HEK293 (cell line): ENCODE data around the gene TMEM192.
"Not testable (repeated sequence)": the region's sequence is repeated elsewhere in the genome, so short reads cannot be mapped to it uniquely, and the experiment has no call there.

Experiments used
- CTCF ChIA-PET: fragments of 350-600 bp; formaldehyde crosslinking; extraction: SDS; loops from one replicate; lab custom pipeline; 2021; ENCODE audit warnings: antibody characterized with exemption; lab: Yijun Ruan, JAX
- POLR2A ChIA-PET: fragments of 300-600 bp; formaldehyde crosslinking; extraction: SDS; loops from one replicate; lab custom pipeline; 2020; ENCODE audit warnings: antibody characterized with exemption, inconsistent platforms; lab: Yijun Ruan, JAX
- H3K27ac ChIP-seq: fragments of 200-500 bp; sonication (Bioruptor generic); 2 replicates; pipeline ENCODE4 v1.5.1; 2014; ENCODE audit warnings: low read depth, low read length, control low read depth, inconsistent platforms; ENCODE audit errors: extremely low read depth
- H3K36me3 ChIP-seq, 2 experiments: fragments of 200-500 bp in 1 of 2; sonication (Bioruptor generic) in 1 of 2; 1 replicate in 1 of 2; 2 replicates in 1 of 2; pipeline ENCODE4 v1.5.1; 2014 to 2017; ENCODE audit warnings: inconsistent platforms in 2 of 2, low read length in 2 of 2; ENCODE audit not compliant: control insufficient read depth in 2 of 2, insufficient read depth in 1 of 2
- H3K4me1 ChIP-seq: fragments of 200-500 bp; sonication (Bioruptor generic); 2 replicates; pipeline ENCODE4 v1.5.1; 2014; ENCODE audit warnings: mild to moderate bottlenecking, low read length, inconsistent platforms; ENCODE audit not compliant: control insufficient read depth, insufficient read depth
- H3K4me3 ChIP-seq: 2 replicates; pipeline ENCODE4 v1.5.1; 2011; ENCODE audit warnings: low read depth, mild to moderate bottlenecking, control low read depth, low read length, moderate library complexity
- H3K9me3 ChIP-seq: fragments of 200-500 bp; sonication (Bioruptor generic); 2 replicates; pipeline ENCODE4 v1.5.1; 2014; ENCODE audit warnings: low read depth, low read length, inconsistent platforms; ENCODE audit not compliant: control insufficient read depth, insufficient read depth
- KLF17 ChIP-seq: fragments of 450-650 bp; formaldehyde crosslinking; IDR thresholded peaks from 2 replicates; pipeline ENCODE4 v1.5.1; 2016; ENCODE audit warnings: missing biosample characterization, missing genetic modification characterization
- MEIS1 ChIP-seq: sonication (generic); formaldehyde crosslinking; IDR thresholded peaks from 2 replicates; pipeline ENCODE4 v1.8.1; 2022; ENCODE audit warnings: missing genetic modification reagents, mild to moderate bottlenecking, borderline replicate concordance
- PRDM1 ChIP-seq: fragments of 450-650 bp; formaldehyde crosslinking; IDR thresholded peaks from 2 replicates; pipeline ENCODE4; 2016; ENCODE audit warnings: missing biosample characterization, missing genetic modification characterization
- REPIN1 ChIP-seq: fragments of 450-650 bp; formaldehyde crosslinking; IDR thresholded peaks from 2 replicates; pipeline ENCODE4 v1.5.1; 2017; ENCODE audit warnings: missing biosample characterization, missing genetic modification characterization, low read depth
- ZBTB17 ChIP-seq: fragments of 450-650 bp; formaldehyde crosslinking; IDR thresholded peaks from 2 replicates; pipeline ENCODE4 v1.5.1; 2016; ENCODE audit warnings: missing biosample characterization, missing genetic modification characterization
- ZBTB44 ChIP-seq: fragments of 450-650 bp; IDR thresholded peaks from 2 replicates; pipeline ENCODE4 v1.5.1; 2018; ENCODE audit warnings: missing biosample characterization, mild to moderate bottlenecking, missing genetic modification characterization
- ZFP41 ChIP-seq: fragments of 450-650 bp; formaldehyde crosslinking; IDR thresholded peaks from 2 replicates; pipeline ENCODE4 v1.5.1; 2016; ENCODE audit warnings: missing biosample characterization, missing genetic modification characterization, borderline replicate concordance
- ZNF10 ChIP-seq: fragments of 450-650 bp; formaldehyde crosslinking; IDR thresholded peaks from 2 replicates; pipeline ENCODE4 v1.5.1; 2017; ENCODE audit warnings: missing biosample characterization, missing genetic modification characterization
- ZNF354C ChIP-seq: fragments of 450-650 bp; formaldehyde crosslinking; IDR thresholded peaks from 2 replicates; pipeline ENCODE4 v1.5.1; 2016; ENCODE audit warnings: missing biosample characterization, missing genetic modification characterization, low read depth, borderline replicate concordance
- ZNF433 ChIP-seq: fragments of 450-650 bp; formaldehyde crosslinking; IDR thresholded peaks from 2 replicates; pipeline ENCODE4 v1.5.1; 2016; ENCODE audit warnings: missing biosample characterization, missing genetic modification characterization, low read depth
- ZNF449 ChIP-seq: fragments of 450-650 bp; formaldehyde crosslinking; IDR thresholded peaks from 2 replicates; pipeline ENCODE4 v1.5.1; 2017; ENCODE audit warnings: missing biosample characterization, mild to moderate bottlenecking, missing genetic modification characterization, moderate library complexity
- ZNF501 ChIP-seq: fragments of 450-650 bp; formaldehyde crosslinking; IDR thresholded peaks from 2 replicates; pipeline ENCODE4 v1.5.1; 2016; ENCODE audit warnings: missing biosample characterization, missing genetic modification characterization
- ZNF513 ChIP-seq: fragments of 450-650 bp; IDR thresholded peaks from 2 replicates; pipeline ENCODE4 v1.5.1; 2018; ENCODE audit warnings: missing biosample characterization, missing genetic modification characterization
- ZNF660 ChIP-seq: fragments of 450-650 bp; IDR thresholded peaks from 2 replicates; pipeline ENCODE4 v1.5.1; 2018; ENCODE audit warnings: missing biosample characterization, mild to moderate bottlenecking, missing genetic modification characterization
- ZNF747 ChIP-seq: fragments of 450-650 bp; formaldehyde crosslinking; IDR thresholded peaks from 2 replicates; pipeline ENCODE4 v1.5.1; 2016; ENCODE audit warnings: missing biosample characterization, missing genetic modification characterization
- ZXDB ChIP-seq: fragments of 450-650 bp; formaldehyde crosslinking; IDR thresholded peaks from 2 replicates; pipeline ENCODE4 v1.5.1; 2016; ENCODE audit warnings: missing biosample characterization, missing genetic modification characterization

TMEM192 gene

GRCh38 chr4:165085946-165086345, 26.7 kb downstream of the TMEM192 start:
- no peaks in the 10 kb centered on the region for H3K4me1 ChIP-seq
- no peaks in the 10 kb centered on the region for H3K9me3 ChIP-seq
- ChIA-PET CTCF (no interaction called here), POLR2A (no interaction called here)
- no peak overlapping the region for H3K27ac ChIP-seq
- H3K36me3 ChIP-seq = peaks cover 0 to 32% of the 10 kb centered on the region in 2 experiments; a peak in 2 of 3 replicates
- H3K4me3 ChIP-seq = no peak overlapping the region
- TF ChIP-seq KLF17 (tag by site-specific recombination) = no peak
- TF ChIP-seq ZNF747 (tag by site-specific recombination) = no peak
- no peak for TF ChIP-seq ZNF501 (tag by site-specific recombination)
- no peak for TF ChIP-seq ZNF433
- no peak for TF ChIP-seq ZFP41 (tag by site-specific recombination)
- TF ChIP-seq ZNF354C = no peak

- H3K36me3 ChIP-seq = peaks cover 0 to 32% of the 10 kb centered on the region in 2 experiments; a peak in 2 of 3 replicates
- H3K9me3 ChIP-seq, H3K4me1 ChIP-seq, H3K4me3 ChIP-seq, POLR2A ChIA-PET, CTCF ChIA-PET, H3K27ac ChIP-seq: not testable (repeated sequence)
These were observed 27.9 kb downstream of the TMEM192 start for GRCh38 chr4:165084787-165085186.

GRCh38 chr4:165079476-165079875, 33.2 kb downstream of the TMEM192 start:
- peaks cover 8% of the 10 kb centered on the region; the same call in 1 of the 2 replicates for H3K4me1 ChIP-seq
- H3K9me3 ChIP-seq = no peaks in the 10 kb centered on the region
- ChIA-PET CTCF (no interaction called here), POLR2A (no interaction called here)
- H3K4me3 ChIP-seq = no peak overlapping the region
- H3K36me3 ChIP-seq = peaks cover 0 to 9% of the 10 kb centered on the region in 2 experiments; a peak in 2 of 3 replicates
- H3K27ac ChIP-seq = no peak overlapping the region
- TF ChIP-seq REPIN1 (tag by site-specific recombination) (no peak), ZBTB44 (tag by site-specific recombination) (peak; percentile 38; the same call in 1 of the 2 replicates), ZBTB17 (peak; percentile 57; the same call in 1 of the 2 replicates), ZXDB (tag by site-specific recombination) (no peak), PRDM1 (tag by site-specific recombination) (no peak), ZNF10 (tag by site-specific recombination) (no peak), MEIS1 (CRISPR knock-in tag) (no peak)

GRCh38 chr4:165077034-165077578, 35.6 kb downstream of the TMEM192 start:
- H3K4me3 ChIP-seq = no peak overlapping the region
- ChIA-PET POLR2A (no interaction called here), CTCF (no interaction called here)
- H3K9me3 ChIP-seq = no peaks in the 10 kb centered on the region
- peaks cover 0 to 8% of the 10 kb centered on the region in 2 experiments; a peak in 2 of 3 replicates for H3K36me3 ChIP-seq
- TF ChIP-seq ZNF660 (tag by site-specific recombination) = no peak
- TF ChIP-seq ZNF513 (tag by site-specific recombination) = no peak
- TF ChIP-seq ZNF449 (tag by site-specific recombination) = no peak
- H3K4me1 ChIP-seq = peaks cover 8% of the 10 kb centered on the region; the same call in 1 of the 2 replicates
- H3K27ac ChIP-seq = no peak overlapping the region

- H3K4me3 ChIP-seq, H3K9me3 ChIP-seq, POLR2A ChIA-PET, H3K4me1 ChIP-seq, H3K36me3 ChIP-seq, H3K27ac ChIP-seq: not testable (repeated sequence)
- CTCF ChIA-PET = interaction anchor here (0.8 kb wide), 1 partner anchor 10 kb away, joined by 3 read pairs; no protein-coding TSS in a partner anchor
These were observed 39.3 kb downstream of the TMEM192 start for GRCh38 chr4:165073346-165073745.
